ENCODE data around the gene HAAO.
A peak's percentile ranks its signal among the peaks of the same experiment; 100 is the strongest.

The HAAO gene

DNA sequence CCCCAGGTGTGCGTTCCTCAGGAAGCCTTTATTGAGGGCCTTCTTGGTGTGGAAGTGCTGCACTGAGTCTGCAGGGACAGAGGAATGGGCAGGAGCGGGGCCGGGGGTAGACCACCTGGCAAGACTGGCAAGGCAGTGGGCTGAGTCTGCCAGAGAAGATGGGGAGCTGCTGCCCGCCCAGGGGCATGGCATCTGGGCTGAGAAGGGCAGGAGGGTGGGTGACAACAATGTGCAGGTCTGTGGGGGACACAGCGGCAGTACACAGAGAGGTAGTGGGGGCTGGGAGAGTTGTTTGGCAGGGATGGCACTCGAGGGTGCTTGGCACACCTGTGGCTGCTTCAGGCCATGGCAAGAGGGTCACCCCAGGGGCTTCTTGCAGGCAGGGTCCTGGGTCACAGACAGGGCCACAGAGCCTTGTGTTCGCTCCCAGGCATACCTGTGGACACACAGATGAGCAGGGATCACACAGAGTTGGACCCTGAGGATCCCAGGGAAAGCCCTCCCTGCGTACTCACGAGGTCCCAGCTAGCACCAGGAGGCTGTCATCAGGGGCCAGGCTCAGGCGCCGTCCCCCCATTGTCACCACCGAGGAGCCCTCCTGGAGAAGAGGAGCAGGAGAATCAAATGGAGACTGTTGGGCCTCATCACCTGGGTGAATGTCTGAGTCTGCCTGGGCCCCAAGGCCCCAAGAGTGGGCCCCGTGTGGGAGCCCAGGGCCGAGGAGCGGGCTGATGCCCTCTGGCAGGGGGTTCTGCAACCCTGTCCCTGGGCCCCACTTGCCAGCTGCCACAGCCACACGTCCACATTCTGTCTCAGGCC, 25.1 kb downstream of the HAAO start:
- no peak for DNase-seq

DNA sequence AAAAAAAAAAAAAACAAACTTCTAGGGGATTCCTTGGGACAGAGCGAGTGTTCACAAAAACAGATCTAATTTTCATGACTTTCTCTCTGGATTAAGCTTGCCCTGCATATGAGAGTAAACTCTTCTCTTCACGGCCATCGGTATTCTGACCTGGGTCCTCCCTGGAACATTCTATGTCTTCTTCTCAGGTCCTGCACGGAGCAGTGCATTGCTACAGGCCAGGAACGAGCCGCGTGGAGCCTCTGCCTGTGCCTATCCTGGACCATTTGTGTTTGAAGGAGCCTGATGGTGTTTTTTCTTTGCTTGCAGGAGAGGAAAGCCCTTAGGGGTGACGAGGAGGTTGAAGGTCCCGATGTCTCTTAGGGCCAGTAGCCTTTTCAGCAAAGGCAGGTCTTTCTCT, 26.7 kb downstream of the HAAO start:
- no peak for DNase-seq

DNA sequence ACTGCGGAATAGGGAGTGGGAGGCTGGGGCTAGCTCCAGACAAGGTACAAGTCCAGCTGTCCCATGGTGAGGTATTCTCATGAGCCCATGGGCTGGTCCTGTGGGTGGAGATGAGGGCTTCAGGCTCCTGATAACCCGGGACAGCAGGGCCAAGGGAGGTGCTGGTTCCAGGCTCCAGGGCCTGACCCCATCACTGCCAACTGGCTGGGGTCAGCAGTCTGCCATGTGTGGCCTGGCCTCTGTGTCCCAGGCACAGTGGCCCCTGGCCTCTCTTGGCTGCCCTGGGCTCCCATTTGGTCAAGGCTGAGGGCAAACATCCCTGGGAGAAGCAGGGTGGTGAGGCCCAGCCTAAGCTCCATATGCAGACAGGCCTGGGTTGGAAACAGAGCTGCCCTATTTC, 27.5 kb downstream of the HAAO start:
- no peak for DNase-seq

DNA sequence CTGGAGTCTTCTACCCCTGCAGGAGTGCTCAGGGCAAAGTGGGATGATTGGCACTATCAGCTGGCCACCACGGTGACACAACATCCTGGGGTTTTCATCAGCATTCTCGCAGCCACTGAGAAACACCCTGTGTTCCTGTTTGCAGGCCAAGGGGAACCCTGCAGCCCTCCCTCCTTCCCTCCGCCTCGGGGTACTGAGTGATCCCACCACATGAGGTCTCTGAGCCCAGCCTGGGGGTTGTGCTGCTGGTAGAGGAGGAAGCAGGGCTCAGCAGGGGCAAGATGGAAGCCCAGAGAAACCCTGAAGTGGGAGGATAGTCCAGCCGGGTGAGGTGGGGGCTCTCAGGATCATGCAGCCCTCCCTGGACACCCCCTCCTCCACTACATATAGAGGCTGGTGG, 28.3 kb downstream of the HAAO start, which contains the start of gene OXER1:
TSS of gene OXER1 (minus strand) at position 40 of the 400 bp plus-strand sequence. CDS start 73 bp downstream, outside the sequence.
- peak; percentile 80 for DNase-seq

DNA sequence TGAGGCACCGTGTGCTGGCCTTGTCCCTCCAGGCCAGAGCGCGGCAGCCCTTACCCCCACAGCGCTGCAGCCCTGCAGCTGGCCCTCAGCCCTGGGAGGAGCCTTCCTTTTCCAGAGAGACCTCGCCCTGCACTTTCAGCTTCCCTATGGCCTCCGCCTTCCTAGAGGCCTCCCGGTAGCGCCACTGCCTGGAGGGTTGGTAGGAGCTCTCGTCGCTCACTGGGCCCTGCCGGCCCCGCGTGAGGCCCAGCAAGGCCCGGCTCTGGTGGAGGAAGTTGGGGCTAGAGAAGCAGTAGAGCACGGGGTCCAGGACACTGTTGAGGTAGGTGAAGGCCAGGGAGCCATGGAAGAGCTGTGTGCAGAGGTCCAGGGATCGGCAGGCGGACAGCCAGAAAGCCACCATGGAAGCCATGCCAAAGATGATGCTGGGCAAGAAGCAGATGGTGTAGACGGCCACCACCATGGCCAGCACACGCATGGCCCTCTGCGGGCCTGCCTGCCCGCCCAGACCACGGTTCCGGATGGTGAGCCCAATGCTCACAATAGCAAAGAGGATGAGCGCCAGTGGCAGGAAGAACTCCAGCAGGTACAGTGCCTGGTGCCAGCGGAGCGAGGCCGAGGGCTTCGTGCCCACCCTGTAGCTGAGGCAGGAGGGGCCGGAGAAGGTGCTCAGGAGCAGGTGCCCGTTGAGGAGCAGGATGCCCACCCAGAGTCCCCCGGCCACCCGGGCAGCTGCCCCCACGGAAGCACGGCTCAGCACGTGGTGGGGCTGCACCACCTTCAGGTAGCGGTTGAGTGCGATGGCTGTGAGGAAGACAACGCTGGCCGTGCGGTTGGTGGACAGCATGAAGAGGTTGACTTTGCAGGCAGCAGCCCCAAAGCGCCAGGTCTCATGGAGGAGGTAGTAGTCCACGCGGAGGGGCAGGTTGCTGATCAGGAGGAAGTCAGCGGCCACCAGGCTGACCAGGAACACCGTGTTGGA, 29.3 kb downstream of the HAAO start:
- no peak for DNase-seq

DNA sequence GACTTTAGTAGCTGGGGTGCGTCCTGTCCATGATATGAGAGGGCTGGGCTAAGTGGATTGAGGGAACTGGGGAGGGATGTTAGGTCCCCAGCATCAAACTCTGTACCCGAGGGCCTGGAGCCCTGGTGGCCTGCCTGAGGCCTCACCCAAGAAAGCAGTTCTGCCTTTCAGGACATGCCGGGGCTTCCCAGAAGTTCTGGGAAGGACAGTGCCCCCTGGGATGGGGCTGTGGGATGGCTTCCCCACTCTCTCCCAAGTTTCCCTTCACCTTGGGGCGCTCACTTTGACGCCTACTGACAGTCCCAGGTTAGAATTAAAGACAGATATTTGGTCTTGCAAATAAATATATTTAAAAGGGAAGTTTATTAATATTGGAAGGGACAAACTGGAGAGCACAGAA, 30.2 kb downstream of the HAAO start:
- DNase-seq: no peak

DNA sequence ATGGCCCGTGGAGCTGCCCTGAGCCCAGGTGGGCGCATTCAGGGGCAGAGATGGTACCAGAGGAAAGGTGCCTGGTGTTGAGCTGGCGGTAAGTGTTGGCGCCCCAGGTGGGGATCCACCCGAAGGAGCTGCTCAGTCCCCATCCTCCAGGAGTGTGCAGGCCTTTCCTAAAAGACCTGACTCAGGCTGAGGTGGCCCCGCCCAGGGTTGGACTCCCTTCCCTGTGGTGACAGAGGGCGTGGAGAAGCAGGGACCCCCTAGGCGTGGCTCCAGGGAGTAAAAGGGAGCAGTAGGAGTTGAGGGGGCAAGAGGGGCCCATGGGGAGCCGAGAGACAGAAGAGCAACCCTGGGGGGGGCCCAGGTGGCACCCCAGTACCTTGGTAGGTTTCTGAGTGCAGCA, 30.8 kb downstream of the HAAO start:
- no peak for DNase-seq

DNA sequence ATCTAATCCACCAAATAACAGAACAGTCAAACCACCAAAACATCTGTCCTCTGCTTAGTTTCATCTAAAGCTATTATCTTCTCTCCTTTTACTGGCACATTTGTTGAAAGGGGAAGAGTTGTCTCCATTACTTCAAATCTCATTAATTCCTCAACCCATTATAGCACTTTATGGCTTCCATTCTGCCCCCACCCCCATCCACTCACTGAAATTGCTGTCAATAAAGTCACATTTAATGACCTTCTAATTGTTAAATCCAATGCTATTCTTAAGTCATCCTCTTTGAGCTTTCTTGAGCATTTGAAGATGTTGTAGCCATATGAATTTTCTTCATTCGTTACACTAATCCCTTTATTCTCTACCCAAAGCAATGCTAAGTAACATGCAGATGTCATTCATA, 33.6 kb downstream of the HAAO start:
- no peak for DNase-seq

DNA sequence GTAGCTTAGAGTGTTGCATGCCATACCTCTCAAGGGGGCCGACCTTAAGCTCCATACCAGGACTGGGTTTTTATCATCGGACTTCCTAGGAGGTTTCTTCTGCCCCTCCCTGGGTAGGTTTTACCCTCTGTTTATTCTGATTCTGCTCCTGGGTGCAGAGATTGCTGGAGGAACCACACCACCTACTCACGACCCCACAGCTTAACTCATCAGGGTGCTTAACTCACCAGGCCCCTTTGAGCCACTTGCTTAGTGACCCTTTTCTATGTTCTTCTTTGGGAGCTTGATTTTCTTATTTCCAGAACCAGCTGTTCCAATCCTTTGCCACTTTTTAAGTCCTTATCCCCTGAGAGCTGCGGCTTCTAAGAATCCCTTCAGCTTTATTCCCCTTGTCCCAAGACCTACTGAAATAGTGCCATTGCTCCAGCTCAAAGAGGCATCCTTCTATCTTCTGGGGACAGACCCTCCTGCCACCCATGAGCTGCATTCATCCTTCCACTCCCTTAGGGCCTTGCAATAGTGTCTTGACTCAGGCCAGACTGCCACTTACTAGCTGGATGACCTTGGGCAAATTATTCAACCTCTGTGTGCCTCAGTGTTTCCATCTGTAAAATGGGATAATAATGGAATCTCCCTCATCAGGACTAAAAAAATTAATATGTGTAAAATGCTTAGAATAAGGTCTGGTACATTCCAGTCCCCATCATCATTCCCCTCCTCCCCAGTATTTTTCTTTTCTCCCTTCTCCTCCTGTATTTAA, 34.2 kb downstream of the HAAO start:
- peak; percentile 37 for DNase-seq

DNA sequence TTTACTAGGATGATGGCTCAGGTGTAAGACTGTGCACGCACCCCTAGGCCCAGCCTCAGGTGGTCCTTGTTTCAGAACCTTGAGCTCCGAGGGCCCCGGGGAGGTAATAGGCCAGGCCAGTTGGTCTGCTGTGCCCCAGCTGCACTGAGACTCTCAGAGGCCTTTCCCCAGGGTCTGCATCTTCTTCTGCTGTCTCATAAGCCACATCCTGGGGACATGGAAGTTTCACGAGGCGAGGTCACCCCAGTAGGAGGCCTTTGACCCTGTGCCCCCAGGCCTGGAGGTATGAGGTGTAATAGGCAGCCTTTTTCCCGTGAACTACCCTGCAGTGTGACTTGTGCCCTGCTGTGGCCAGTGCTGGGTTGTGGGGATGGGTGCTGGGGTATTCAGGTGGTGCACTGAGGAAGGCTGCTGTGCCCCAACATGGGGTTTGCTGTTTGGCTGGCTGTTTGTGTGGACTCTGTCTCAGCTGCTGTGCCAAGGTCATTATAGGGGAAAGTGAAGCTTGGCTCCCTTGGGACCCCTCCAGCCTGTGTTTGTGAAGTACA, 35.3 kb downstream of the HAAO start:
- DNase-seq: no peak

DNA sequence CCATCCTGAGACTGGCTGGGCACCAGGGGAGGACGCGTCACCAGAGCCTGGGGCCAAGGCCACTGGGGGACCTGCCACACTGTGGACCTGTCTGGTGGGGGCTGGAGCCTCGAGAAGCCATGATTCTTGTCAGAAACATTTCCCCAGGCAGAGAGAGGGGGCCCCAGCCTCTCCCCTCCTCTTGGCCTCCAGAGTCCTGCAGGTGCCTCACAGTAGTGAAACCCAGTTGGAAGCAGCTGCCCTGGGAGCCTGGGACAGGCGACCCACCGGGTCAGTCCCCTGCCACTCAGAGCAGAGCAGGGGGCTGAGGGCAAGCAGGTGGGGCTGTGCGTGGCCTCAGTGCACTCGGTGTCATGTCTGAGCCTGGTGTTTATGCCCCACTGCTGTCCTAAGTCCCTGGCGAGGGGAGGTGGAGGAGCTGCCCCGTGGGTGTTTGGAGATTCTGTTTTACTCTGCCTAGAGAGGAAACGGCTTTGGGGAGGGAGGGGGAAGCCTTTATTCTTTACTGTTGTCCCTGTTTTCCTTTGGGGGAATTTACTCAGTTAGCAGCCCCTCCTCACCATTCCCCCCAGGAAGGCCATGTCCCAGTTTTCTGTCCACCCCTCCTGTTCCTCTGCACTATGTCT, 36.1 kb downstream of the HAAO start:
- DNase-seq: no peak

DNA sequence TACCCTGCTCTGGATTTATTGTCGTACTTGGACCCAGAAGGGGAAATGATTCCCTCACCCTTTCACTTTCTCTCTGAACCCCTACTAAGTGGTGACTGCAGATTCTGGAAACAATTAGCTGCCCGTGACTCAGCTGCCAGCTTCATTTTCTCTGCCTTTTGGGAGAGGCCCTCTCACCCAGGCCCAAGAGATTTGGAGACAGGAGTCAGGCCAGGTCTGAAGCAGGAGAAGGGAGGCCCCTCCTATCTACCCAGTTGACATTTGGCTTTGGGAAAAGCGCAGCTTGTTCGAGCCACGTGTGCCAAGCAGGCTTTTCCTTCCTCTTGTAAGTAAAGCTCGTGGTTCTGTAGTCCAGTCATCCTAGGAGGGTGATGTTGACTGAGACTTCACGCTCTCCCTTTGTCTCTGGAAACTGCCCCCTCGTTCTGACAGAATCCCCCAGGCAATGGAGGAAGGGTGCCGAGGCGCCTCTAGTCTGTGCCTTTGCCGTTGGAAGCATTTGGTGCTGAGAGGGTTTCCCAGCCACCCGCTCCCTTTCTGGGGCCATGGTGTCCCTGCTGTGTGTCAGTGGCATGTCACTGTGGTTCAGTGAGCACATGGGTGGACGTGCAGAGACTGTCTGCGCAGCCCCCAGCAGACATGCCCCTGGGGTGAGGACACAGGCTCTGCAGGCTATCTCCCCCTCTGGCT, 37.0 kb downstream of the HAAO start:
- peak; percentile 90 for DNase-seq

DNA sequence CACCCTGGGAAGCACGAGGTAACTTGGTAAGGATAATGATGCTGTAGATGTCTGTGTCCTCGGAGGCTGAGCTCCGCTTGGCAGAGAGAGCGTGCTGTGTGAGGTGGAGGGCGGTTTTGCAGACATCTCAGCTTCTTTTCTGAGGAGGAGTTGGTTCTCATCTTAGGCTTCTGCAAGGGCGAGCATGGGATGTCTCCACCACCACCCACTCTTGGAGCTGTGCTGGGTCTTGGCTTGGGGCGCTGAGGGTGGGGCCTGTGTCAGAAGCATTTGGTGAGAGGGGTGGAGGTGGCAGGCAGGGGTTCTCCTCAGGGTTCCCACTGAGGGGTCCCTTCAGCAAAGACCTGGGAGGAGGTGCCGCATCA, 37.6 kb downstream of the HAAO start:
- no peak for DNase-seq

DNA sequence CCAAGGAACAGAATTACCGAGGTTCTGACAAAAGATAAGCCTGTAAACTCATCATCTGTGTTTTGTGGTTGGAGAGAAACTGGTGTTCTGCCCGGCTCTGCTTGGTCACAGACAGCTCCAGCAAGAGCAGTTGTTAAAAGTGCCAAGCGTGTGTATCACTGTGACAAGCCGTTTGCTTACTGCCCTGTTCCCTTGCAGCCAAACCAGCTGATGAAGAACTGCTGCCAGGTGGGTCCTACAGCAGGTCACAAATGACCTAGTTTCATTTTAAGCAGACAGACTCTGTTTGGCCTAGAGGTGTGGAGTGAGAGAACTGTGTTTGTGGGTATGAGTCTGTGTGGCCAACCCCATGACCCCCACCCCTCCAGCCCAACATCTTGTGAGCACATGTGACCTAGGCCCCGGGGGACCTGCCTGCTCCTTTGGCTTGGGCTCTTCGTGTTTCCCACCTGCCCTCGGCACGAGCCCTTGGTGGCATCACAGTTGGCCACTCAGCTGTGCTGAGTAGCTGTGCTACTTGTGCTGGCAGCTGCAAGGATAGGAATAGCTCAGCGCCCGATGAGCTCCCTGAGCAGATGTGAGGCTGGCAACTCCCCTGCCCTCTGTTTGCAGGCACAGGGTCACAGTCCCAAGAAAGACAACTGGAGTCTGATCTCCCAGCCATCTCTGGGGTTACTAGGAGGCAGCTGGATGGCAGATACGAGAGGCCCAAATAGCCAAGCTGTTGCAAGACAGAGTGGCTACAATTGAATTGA, 38.2 kb downstream of the HAAO start:
- DNase-seq: no peak

DNA sequence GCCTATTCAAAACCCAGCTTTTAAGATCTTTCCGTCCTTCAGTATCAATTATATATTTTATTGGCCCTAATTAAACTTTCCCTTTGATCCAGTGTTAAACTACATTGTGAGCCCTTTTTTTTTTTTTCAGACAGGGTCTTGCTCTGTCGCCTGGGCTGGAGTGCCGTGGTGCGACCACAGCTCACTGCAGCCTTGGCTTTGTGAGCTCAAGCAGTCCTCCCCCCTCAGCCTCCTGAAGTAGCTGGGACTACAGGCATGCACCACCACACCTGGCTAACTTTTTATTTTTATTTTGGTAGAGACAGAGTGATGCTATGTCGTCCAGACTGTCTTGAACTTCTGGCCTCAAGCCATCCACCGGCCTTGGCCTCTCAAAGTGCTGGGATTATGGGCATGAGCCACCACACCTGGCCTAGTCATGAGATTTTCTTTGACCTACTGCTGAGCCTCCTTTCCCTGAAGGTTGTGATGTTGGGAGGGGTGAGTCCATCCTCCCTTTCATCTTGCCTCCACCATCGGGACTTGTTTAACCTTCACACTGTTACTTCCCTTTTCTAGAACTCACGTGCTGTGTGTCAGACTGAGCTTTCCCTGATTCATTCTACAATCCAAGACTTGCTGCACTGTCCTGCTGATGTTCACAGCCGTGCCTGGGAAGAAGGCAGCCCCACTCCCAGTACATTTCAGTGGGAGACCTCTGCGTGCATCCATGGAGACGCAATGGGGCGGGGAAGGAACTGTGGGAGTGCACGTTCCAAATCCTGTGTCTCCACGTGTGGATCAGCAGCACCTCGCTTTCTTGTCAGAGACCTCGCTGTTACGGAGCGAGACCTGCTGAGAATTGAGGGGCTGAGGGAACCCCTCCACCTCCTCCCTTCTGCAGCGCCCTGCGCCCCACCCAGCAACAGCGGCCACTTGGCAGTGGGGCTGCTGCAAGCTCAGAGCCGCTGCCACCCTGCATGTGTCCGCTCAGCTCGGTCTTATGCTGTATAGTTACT, 39.3 kb downstream of the HAAO start:
- peak; percentile 89 for DNase-seq

DNA sequence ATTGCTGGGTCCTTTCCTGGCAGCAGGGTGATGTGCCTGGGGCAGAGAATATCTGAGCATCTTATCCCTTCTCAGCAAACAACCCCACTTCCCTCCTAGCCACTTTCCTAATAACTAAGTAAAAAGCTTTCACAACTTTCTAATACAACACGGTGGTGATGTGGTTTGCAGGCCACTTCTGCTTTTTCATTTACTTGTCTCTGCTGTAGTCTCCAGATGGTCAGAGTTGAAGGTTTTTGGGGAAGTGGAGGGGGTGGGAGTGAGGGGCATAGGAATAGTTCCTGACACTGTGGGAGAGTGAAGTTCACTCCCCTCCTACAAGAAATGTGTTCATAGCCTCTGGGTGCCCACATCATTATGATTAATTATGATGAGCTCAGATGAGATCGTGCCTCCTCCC, 40.1 kb downstream of the HAAO start:
- peak; percentile 97 for DNase-seq

DNA sequence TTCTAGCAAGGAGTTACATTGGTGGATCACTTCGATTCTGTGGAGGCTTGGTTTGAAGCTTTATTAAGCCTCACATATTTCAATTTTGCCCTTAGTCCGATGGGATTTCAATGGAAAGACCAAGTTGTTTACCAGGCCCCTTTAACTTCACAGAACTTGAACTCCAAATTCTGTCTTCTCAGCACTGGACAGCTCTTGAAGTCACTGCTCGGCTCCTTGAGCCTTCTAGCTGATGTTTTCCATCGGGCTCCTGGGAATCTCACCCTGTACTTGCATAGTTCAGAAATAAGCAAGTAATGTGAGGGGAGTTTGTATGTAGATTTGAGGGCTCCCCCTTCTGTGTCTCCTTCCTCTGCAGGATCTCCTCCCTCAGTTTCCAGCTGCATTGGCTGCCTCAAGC, 43.5 kb downstream of the HAAO start:
- DNase-seq: no peak

DNA sequence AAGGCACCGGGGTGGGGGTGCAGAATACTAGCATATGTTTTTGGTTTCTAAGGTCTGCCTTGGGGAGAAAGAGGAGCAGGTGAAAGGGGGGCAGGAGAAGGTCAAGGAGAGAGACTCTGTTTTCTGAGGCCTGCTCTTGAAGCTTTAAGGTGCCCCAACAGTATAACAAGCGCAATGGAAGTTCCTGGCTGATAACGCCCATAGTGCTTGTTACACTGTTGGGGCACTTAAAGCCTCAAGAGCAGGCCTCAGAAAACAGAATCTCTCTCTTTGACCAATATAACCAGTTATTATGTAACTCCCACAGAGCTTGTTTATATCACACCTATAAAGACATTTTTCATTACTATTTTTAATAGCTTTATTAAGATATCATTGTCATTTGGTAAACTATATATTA, 45.0 kb downstream of the HAAO start:
- DNase-seq: no peak

DNA sequence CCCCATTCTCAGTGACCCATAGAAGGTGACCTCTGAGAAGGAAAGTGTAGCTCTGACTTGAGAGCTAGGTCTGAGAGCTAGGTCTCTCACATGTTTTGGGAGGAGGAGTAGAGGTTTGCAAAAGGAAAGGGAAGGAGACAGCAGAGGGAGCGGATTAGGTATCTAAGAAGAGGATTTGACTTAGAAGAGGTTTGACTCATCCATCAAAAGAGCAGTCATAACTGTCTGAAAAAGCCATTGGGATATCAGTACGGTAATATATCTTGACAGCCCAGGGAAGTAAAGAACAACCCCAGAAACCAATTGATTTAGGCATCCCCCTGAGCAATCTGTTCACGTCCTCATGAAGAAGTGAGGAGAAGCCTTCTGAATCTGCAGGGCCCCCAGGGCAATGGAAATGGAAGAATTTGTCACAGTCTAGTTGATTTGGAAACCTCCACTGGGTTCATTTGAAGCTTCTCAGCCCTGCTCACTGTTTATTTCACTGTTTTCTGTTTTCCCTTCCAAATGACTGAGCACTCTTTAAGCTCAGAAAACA, 47.8 kb downstream of the HAAO start:
- no peak for DNase-seq

DNA sequence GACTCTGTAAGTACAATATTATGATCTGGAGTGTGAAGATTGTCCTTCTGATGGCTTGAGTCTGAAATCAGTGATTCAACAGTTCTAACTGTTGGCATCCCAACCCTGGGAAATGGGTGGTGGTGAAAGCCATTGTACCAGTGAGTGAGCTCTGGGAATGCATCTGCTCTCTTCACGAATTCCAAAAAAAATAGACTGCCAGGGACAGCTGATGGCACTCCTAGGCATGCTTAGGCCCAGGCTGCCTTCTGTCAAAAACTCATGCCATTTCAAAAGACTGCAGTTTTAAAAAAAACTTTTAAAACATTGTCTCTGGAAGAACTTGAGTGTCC, 48.8 kb downstream of the HAAO start:
- DNase-seq: no peak

Measured in suppressor macrophage treated with lipopolysaccharide for 4 hours (primary cell).